Activated naive CD8-positive, alpha-beta T cell treated with anti-CD3 and anti-CD28 coated beads, Interleukin-2, amount 50 U/mL, for 16 hours (primary cell): ENCODE results near the gene MAP3K21.

Experiments
- DNase-seq: peaks from one replicate; pipeline ENCODE4 v3.0.0-alpha.2; 2020; ENCODE audit warnings: low read depth, low spot score

The MAP3K21 gene

DNA sequence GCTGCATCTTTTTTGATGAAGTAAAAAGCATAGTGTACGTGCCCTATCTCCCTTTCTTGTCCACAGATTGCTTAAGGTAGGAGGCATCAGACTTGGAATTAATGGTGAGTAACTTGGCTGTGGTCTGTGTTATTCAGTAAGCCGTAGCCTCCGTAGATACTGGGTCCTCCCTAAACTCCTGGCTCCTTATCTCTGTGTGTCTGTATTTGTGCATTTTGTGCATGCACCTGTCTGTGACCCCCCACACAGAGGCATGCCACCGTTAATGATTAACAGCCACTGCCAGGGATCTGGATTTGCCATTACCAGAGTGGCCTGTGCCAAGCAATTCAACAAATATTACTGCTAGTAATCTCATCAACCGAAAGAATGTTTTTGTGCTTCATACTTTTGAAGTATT lies 31.9 kb downstream of the MAP3K21 start:
- DNase-seq = no peak

DNA sequence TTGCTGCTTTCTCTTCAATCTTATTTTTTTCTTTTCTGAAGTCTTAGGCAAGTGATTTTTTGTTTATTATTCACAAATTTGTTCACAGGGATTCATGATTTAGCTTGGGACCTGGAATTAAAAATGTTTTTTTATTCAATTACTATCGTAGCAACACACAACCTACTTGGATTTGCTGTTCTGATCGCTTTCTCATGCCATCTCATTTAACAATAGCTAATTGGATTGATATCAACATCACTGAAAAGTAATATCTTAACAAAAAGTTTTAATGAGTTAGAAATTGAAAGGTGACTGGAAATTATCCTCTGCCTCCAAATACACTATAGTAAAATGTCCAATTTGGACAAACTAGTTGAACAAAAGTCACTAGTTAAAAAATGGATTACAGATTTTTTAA lies 32.4 kb downstream of the MAP3K21 start:
- DNase-seq = no peak

DNA sequence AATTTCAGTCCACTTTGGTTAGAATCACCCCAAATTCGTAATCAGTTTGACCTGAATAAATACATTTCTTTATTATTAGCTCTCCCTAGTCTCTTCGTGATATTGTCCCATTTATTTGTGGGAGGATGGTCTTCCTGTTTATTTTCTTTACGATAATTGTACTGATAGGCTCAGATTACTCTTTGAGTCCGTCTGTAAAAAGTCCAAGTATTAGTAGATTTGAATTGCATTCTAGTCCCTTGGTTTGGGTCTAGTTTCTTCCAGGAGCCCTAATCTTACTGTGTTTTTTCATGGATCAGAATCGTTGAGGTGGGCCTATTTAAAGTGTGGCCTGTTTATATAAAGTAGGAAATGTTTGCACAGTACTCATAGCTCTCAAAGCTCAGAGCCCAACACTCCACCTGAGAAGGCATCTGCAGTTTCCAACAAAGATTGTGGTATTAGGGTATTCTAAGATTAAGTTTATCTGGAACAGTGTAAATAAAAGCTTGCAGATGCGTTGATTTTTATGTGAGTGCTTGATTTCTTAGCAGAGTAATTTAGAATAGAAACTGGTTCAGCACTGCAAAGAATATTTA lies 33.1 kb downstream of the MAP3K21 start:
- DNase-seq = no peak

DNA sequence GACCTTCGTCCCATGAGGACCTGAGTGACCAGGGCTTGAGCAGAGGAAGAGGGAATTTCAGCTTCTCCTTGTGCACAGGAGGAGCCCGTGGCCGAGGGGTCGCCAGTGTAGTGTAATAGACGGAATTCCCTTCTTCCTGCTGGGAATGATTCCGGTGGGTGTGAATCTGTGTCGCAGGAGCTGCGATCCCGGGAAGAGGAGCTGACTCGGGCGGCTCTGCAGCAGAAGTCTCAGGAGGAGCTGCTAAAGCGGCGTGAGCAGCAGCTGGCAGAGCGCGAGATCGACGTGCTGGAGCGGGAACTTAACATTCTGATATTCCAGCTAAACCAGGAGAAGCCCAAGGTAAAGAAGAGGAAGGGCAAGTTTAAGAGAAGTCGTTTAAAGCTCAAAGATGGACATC lies 34.4 kb downstream of the MAP3K21 start:
- DNase-seq = no peak

DNA sequence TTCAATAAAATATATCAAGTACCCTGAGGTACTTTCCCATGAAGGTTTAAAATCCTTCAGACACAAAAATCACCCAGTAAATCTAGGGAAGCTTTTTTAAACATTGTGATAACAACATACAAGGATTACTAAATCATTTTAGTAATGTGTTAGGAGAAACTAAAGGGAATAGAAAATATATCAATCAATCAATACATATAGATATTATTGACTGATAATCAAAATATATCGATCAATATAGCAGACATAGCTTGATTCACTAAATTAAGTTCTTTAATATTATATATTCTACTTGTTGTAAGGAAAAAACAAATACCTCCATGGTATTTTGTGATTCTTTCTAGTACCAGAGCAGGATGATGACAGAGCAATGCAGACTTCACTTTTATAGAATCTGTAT lies 35.2 kb downstream of the MAP3K21 start:
- DNase-seq = no peak

DNA sequence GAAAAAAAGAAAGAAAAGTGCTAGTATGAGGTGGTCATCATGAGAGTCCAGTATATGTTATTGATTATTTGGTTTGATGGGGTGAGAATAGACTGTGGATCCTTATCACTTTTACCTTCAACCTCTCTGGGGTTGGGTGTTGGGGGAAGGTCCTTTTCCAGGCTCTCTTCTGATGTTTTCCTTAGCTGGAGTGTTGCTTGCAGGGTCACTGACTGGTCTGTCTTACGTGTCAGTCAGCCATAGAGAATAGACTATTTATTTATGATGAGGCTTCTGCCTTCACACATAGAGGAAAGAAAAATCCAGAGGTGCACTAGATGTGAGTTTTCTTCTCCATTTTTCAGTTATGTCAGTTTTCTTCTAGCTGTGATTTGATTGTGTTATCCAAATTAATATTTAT lies 36.5 kb downstream of the MAP3K21 start:
- no peak for DNase-seq

DNA sequence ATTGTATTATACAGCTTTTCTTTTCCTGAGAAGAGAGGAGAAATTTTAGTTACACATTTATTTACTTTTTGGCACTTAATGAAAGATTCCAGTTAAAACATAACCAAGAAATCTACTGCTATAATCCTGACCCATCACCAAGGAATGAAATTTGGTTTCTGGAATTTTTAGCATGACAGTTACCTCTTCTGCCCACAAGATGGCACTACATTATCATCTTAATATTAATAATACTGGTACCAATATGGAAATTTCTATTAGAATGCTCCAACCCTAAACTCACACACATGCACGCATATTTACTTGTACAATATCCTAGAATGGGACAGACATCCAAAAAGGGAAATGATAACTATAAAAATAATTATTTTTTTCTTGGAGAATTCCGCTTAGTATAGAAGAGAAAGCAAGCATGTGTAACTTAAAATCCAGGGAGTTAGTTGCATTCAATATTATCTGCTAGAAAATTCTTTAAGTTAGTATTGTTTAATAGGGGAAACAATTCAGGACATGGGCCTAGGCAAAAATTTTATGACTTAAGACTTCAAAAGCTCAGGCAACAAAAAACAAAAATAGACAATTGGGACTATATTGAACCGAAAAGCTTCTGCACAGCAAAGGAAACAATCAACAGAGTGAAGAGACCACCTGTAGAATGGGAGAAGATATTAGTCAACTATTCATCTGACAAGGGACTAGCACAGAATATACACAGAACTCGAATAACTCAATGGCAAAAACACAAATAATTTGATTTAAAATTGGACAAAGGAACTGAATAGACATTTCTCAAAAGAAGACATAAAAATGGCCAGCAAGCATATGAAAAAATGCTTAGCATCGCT lies 37.4 kb downstream of the MAP3K21 start:
- DNase-seq = no peak

DNA sequence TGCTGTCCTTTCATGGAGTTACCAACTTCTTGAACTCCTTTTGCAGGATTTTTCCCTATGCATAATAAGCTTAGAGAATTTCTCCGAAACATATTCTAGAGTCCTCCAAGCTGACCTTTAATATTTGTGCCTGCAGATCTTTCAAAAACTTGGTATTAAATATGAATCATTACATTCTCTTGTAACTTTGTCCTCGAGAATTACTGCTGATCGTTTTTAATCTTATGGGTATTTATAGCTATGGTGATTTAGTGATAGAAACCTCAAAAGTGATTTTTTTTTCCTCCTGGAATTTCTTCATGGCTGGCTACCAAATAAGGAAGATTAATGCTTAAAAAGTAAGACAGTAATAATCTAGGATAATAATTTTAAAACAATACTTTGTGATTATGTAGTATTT lies 39.1 kb downstream of the MAP3K21 start:
- no peak for DNase-seq

DNA sequence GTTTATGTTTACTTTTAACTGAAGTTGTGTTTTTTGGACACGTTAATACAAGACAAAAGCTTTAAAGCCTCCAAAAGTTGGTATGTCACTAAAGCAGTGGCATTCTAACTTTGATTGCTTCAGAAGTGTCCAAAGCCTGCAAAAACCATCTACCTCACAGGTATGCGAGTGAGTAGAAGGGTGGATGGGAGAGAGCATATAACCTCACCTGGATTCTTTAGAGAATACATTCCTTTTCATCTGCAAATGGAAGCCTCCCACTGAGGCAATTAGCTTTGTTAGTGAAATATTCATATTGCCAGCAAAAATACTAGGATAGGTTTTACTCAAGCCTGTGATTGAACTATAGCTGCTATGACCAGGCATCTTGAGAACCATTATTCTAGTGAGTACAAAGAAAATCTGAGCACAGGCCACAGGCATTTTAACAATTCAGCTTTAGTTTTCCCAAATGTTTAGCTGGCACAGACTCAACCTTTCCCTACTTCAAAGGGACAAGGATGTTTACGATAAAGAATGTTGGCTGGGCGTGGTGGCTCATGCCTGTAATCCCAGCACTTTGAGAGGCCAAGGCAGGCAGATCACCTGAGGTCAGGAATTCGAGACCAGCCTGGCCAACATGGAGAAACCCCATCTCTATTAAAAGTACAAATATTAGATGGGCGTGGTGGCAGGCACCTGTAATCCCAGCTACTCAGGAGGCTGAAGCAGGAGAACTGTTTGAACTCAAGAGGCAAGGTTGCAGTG lies 39.7 kb downstream of the MAP3K21 start:
- no peak for DNase-seq

DNA sequence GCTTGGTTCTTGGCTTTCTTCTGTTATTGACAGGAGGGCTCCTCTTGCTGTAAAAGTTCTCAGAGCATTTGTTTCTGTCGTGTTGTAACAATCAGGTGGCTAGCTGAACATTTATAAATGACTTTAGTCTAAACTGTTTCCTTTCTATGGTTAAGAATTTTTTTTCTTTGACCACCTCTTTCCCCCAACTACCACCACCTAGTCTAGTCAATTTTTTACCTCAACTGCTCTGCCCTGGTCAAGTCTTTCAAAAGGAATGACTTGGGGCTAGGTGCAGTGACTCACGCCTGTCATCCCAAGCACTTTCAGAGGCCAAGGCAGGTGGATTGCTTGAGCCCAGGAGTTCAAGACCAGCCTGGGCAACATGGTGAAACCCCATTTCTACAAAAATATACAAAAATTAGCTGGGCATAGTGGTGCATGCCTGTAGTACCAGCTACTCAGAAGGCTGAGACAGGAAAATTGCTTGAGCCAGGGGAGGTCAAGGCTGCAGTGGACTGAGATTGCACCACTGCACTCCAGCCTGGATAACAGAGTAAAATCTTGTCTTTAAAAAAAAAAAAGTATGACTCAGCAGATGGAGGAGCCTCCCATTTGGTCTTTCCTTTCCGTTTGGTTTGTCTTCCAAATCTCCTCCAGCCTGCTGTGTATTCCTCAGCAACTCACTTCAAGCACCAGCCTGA lies 40.7 kb downstream of the MAP3K21 start:
- no peak for DNase-seq

DNA sequence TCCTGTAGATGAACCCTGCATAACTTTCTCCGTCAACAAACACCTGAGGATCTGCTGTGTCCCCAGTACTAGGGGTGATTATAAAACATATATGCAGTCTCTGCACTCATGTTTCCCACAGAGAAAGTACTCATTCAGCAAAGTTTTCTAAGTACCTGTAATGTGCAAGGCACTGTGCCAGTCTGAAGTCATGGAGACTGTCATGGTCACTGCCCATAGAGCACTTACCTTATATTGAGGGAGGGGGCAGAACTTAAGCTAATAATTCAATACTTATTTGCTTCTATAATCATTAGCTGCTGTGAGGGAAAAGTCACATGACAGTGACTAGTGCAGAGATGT lies 41.2 kb downstream of the MAP3K21 start:
- DNase-seq = no peak

DNA sequence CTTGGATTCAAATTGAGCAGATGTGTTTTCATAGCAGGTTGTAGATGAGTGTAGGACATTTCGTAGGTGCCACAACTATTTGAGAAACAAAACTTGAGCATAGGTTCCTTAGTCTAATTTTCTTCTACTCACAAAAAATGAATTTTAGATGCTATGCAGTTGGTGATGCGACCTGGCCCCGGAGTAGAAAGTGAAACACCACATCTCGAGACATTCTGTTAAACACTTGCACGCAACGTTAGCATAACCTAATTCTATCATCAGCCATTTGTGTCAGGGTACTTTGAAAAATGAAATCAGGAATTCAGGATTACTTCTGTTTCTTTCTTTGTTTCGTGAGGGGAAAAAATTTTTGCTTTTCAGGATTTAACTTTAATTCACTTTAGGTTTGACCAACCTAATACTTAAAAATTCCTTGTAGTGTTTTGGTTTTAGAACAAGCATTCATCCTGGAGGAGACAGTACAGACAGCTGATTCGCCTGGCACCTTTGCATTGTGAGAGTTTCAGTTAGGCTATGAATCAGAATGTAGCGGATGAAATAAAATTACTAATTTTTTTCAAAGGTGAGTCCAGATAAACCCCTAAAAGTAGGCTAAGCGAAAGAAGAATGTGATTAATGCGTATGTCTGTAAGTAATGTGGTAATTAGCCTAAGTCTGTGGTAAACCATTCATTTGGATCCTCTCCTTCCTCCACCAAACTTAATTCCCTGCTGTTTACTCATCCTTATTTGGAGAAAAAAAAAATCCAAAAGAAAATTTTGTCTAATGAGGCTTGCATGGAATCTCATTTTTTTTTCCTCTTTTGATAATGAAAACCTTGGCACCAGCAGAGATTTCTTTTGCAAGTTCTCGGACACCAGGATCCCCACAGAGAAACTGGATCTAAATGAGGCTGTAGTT lies 44.9 kb downstream of the MAP3K21 start:
- DNase-seq = no peak

DNA sequence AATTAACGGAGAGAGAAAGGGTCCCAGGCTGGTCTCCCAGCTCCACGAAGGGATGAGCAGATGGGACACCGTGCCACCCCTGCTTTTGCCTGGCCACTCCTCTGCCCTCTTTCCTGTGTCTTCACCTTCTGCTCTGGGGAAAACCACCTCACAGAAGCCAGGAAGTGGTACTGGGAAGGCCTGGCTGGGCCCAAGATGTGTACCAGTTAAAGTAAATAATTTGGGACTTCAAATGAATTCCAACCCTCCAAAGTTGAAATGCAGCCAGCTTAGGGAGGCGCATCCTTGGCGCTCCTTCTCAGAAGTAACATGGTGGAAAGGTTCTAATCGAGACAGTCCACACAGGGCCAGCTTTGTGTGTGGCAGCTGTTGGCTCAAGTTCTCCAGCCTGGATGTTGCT lies 45.7 kb downstream of the MAP3K21 start:
- DNase-seq = no peak

DNA sequence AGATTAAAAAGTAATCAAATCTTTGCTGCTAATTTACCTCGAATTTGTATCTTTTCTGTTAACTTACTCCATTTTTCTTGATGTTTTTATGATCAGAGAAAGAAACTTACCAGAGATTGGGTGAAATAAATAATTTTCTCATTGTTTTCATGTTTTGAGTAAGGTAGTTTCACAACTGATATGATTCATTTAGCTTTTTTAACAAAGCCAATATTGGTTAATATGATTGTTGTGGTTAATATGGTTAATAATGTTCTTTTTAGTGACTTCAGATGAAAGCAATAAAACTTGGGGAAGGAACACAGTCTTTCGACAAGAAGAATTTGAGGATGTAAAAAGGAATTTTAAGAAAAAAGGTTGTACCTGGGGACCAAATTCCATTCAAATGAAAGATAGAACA lies 48.1 kb downstream of the MAP3K21 start:
- DNase-seq = no peak

DNA sequence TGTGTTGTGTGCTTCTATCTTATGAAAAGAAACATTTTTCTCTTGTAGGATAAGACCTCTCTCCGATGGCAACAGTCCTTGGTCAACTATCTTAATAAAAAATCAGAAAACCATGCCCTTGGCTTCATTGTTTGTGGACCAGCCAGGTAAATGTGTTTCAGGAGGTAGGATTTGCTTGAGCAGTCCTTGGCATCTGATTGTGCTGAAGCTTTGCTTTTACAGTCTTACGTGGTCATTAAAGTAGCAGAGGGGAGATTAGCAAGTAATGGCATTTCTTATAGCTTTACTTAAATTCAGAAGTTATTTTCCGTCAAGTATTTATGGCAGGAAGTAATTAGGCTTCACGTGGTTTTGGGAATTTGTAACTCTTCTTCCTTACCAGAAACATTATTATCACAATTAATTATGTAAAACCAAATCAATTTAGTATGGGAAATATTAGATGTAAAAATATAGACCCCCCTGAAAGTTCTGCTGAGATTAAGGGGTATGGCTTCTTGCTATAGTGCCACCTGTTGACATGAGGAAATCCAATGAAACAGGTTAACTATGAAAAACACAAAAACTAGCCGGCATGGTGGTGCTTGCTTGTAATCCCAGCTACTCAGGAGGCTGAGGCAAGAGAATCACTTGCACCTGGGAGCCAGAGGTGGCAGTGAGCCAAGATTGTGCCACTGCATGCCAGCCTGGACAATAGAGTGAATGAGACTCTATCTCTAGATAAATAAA lies 49.0 kb downstream of the MAP3K21 start:
- DNase-seq = no peak

DNA sequence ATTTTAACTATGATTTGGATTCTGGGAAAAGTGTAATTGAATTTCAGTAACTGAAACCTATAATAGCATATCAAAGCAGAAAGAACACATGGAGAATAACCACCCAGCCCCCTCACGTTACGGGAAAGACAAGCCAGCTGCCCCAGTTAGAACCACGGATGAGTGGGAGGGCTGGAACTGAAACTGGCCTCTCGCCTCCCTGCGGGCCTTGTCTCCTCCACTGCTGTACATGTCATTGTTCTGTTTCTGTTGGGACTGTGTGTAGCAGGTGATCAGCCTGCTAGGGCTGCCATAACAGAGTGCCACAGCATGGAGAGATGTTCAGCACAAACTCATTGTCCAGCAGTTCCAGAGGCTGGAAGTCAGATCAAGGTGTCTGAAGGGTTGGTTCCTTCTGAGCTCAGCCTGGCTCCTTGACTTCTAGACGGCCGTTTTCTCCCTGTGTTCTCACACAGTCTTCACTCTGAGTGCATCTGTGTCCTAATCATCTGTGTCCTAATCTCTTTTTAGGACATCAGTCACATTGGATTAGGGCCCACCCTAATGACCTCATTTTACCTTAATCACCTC lies 52.4 kb downstream of the MAP3K21 start:
- DNase-seq = no peak

DNA sequence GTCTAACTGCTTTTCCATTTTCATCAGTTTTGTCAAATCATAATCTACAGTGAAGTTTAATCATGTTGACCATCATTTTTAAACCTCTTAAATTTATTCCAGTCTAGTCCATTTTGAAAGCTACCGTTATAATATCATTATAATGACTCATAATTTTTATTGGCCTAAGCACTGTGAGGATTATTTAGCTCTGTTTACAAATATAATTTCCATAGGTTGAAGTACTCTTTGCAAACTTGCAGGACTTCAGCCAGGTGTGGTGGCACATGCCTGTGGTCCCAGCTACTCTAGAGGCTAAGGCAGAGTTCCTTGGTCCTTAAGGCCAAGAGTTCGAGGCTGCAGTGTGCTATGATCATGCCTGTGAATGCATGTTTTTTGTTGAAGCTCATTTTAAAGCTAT lies 54.3 kb downstream of the MAP3K21 start:
- no peak for DNase-seq

DNA sequence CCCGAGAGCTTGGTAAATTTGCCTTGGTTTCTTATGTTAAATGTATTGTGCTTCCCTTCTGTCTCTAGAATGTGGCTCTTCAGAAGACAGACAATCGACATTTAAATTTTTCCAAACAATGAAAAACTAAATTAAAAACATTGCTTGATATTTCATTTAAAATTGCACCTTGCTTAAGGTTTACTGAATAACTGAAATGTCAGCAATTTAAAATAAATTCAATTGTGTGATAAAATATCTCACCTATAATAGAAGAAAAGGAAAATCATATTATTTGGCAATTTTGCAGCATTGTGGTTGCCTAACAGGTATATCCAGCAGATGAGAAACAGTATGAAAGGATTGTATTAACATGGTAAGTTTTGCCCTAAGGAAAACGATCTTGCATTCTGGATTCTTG lies 56.5 kb downstream of the MAP3K21 start:
- DNase-seq = no peak

DNA sequence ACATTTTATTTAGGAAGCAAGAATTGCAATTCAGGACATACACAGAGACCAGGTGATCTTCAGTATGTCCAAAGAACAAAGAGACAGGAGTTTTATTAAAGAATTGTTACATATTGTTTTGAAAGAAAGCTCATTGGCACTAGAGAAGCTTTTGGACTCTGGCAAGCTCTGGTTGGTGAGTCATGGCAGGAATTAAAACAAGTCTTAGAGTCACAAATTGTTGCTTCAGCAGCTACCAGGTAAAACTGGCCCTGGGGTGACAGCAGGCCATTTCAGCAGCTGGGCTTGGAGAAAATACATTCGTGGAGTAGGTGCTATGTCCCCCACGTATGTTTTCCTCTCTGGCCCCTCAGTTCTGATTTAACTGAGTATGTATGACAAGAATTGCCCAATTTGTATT lies 58.8 kb downstream of the MAP3K21 start:
- no peak for DNase-seq

DNA sequence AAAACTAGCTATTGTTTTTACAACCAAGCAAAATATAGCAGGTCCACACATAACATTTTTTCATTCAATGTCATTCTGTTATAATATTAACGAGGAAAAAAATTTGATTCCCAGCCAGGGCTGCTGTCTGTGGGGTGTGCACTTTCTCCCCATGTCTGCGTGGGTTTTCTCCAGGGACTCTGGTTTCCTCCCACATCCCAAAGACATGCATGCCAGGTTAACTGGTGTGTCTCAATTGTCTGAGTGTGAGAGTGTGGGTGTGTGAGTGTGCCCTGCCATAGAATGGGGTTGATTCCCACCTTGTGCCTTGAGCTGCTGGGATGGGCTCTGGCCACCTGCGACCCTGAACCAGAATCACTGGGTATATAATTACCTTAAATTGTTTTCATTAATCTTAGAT lies 60.1 kb downstream of the MAP3K21 start:
- DNase-seq = no peak
